Skeletal muscle tissue (tissue), 4 donors: ENCODE measurements around the gene SLC22A23. TPM values are rescaled to one million over a fixed set of nuclear protein-coding genes. Genes with fewer than 3 reads are reported as not detected.

Experiments used
- H3K27ac ChIP-seq: one replicate; pipeline ENCODE4 v1.7.0; 2013; ENCODE audit warnings: mild to moderate bottlenecking, low read depth, low read length, inconsistent platforms
- H3K27me3 ChIP-seq, 3 donors: one replicate each; pipeline ENCODE4 v1.7.0; 2013; ENCODE audit warnings: low read length in 3 of 3; ENCODE audit not compliant: control insufficient read depth in 3 of 3, insufficient read depth in 3 of 3
- H3K36me3 ChIP-seq, 3 donors: one replicate each; pipeline ENCODE4 v1.7.0; 2013; ENCODE audit warnings: low read length in 3 of 3; ENCODE audit not compliant: control insufficient read depth in 3 of 3, insufficient read depth in 3 of 3
- H3K4me1 ChIP-seq, 3 donors: one replicate each; pipeline ENCODE4 v1.7.0; 2013; ENCODE audit warnings: low read length in 3 of 3, mild to moderate bottlenecking in 3 of 3; ENCODE audit not compliant: control insufficient read depth in 3 of 3, insufficient read depth in 3 of 3
- H3K4me3 ChIP-seq, 3 donors: one replicate each; pipeline ENCODE4 v1.7.0; 2013; ENCODE audit warnings: low read length in 3 of 3
- H3K9ac ChIP-seq, 3 donors: one replicate each; pipeline ENCODE4 v1.7.0; 2013; ENCODE audit warnings: low read length in 3 of 3, mild to moderate bottlenecking in 3 of 3, moderate library complexity in 2 of 3, low read depth in 1 of 3
- H3K9me3 ChIP-seq, 3 donors: one replicate each; pipeline ENCODE4 v1.7.0; 2013; ENCODE audit warnings: low read length in 3 of 3; ENCODE audit not compliant: control insufficient read depth in 3 of 3
- total RNA-seq: library from RNA; depleted of rRNA; stranded (reverse); fragments of >200 nt; gene quantifications from one replicate; pipeline ENCODE4 v1.2.3, GENCODE V29; 2014
- donor health status: Osteomylitis.

Gene SLC22A23
- total RNA-seq, 1 donor from 2014 or later = 2.6 TPM

- Histone ChIP-seq H3K9me3 (no peaks in the 10 kb centered on the region), H3K27me3 (no peaks in the 10 kb centered on the region), H3K4me3 (no peak overlapping the region), H3K36me3 (peaks cover 6 to 9% (median 9%) of the 10 kb centered on the region in 3 donors), H3K4me1 (peaks cover 6 to 15% (median 9%) of the 10 kb centered on the region in 3 donors), H3K27ac (no peak overlapping the region), H3K9ac (no peak overlapping the region)
These were observed 179.6 kb downstream of the SLC22A23 start for GRCh38 chr6:3277251-3277650.

GRCh38 chr6:3276174-3277167 is 180.4 kb downstream of the SLC22A23 start:
- no peak overlapping the region for H3K9ac ChIP-seq
- peaks cover 12 to 17% (median 13%) of the 10 kb centered on the region in 3 donors for H3K36me3 ChIP-seq
- H3K9me3 ChIP-seq = no peaks in the 10 kb centered on the region
- no peak overlapping the region for H3K27ac ChIP-seq
- H3K4me1 ChIP-seq = peaks cover under 1 to 7% (median 1%) of the 10 kb centered on the region in 3 donors
- no peak overlapping the region for H3K4me3 ChIP-seq
- H3K27me3 ChIP-seq = no peaks in the 10 kb centered on the region

- H3K27me3 ChIP-seq = no peaks in the 10 kb centered on the region
- no peak overlapping the region for H3K9ac ChIP-seq
- peaks cover 30 to 35% (median 33%) of the 10 kb centered on the region in 3 donors for H3K36me3 ChIP-seq
- H3K4me1 ChIP-seq = no peaks in the 10 kb centered on the region
- no peak overlapping the region for H3K27ac ChIP-seq
- no peaks in the 10 kb centered on the region for H3K9me3 ChIP-seq
- no peak overlapping the region for H3K4me3 ChIP-seq
These were observed 182.9 kb downstream of the SLC22A23 start for GRCh38 chr6:3273707-3274521.

- Histone ChIP-seq H3K9ac (no peak overlapping the region), H3K4me1 (no peaks in the 10 kb centered on the region), H3K27ac (no peak overlapping the region), H3K36me3 (peaks cover 31 to 36% (median 33%) of the 10 kb centered on the region in 3 donors), H3K27me3 (no peaks in the 10 kb centered on the region), H3K4me3 (no peak overlapping the region), H3K9me3 (no peaks in the 10 kb centered on the region)
These were observed 183.8 kb downstream of the SLC22A23 start for GRCh38 chr6:3272911-3273547.

GRCh38 chr6:3271756-3272155 is 185.1 kb downstream of the SLC22A23 start:
- no peaks in the 10 kb centered on the region for H3K9me3 ChIP-seq
- H3K27ac ChIP-seq = no peak overlapping the region
- H3K4me1 ChIP-seq = no peaks in the 10 kb centered on the region
- no peaks in the 10 kb centered on the region for H3K27me3 ChIP-seq
- H3K9ac ChIP-seq = no peak overlapping the region
- H3K4me3 ChIP-seq = no peak overlapping the region
- peaks cover 32 to 35% (median 33%) of the 10 kb centered on the region in 3 donors for H3K36me3 ChIP-seq

- peaks cover 31 to 35% (median 32%) of the 10 kb centered on the region in 3 donors for H3K36me3 ChIP-seq
These were observed 186.6 kb downstream of the SLC22A23 start for GRCh38 chr6:3270258-3270657.

GRCh38 chr6:3269281-3269975 is 187.4 kb downstream of the SLC22A23 start:
- H3K9ac ChIP-seq = no peak overlapping the region
- H3K27me3 ChIP-seq = no peaks in the 10 kb centered on the region
- H3K4me1 ChIP-seq = peaks cover 0 to 9% (median under 1%) of the 10 kb centered on the region in 3 donors
- no peak overlapping the region for H3K27ac ChIP-seq
- H3K9me3 ChIP-seq = no peaks in the 10 kb centered on the region
- peaks cover 32 to 42% (median 33%) of the 10 kb centered on the region in 3 donors for H3K36me3 ChIP-seq
- no peak overlapping the region for H3K4me3 ChIP-seq

More at GRCh38 chr6:3270258-3270657, 186.6 kb downstream of the SLC22A23 start:
- H3K27me3 ChIP-seq = no peaks in the 10 kb centered on the region
- no peak overlapping the region for H3K9ac ChIP-seq
- H3K9me3 ChIP-seq = no peaks in the 10 kb centered on the region
- H3K27ac ChIP-seq = no peak overlapping the region
- no peak overlapping the region for H3K4me3 ChIP-seq
- H3K4me1 ChIP-seq = peaks cover 0 to 8% (median 0%) of the 10 kb centered on the region in 3 donors

GRCh38 chr6:3268680-3269079 is 188.2 kb downstream of the SLC22A23 start:
- H3K36me3 ChIP-seq = peaks cover 36 to 45% (median 41%) of the 10 kb centered on the region in 3 donors
- no peak overlapping the region for H3K4me3 ChIP-seq
- H3K4me1 ChIP-seq = peaks cover 0 to 16% (median 8%) of the 10 kb centered on the region in 3 donors
- H3K9me3 ChIP-seq = no peaks in the 10 kb centered on the region
- H3K27me3 ChIP-seq = no peaks in the 10 kb centered on the region
- no peak overlapping the region for H3K27ac ChIP-seq
- H3K9ac ChIP-seq = no peak overlapping the region

GRCh38 chr6:3267162-3267561 is 189.7 kb downstream of the SLC22A23 start:
- H3K9me3 ChIP-seq = no peaks in the 10 kb centered on the region
- H3K36me3 ChIP-seq = peaks cover 31 to 48% (median 36%) of the 10 kb centered on the region in 3 donors
- no peak overlapping the region for H3K4me3 ChIP-seq
- no peaks in the 10 kb centered on the region for H3K27me3 ChIP-seq
- no peak overlapping the region for H3K27ac ChIP-seq
- no peak overlapping the region for H3K9ac ChIP-seq
- peaks cover 4 to 26% (median 17%) of the 10 kb centered on the region in 3 donors for H3K4me1 ChIP-seq
